Endothelial cell of umbilical vein (primary cell): ENCODE results near the gene NMNAT1. TPM values are rescaled to one million over a fixed set of nuclear protein-coding genes. Genes with fewer than 3 reads are reported as not detected.

Source experiments
- BruUV-seq: library from RNA; stranded (reverse); fragments of 400-500 nt; replicated peaks from 2 replicates; lab custom pipeline; 2021; lab: Mats Ljungman, UMichigan
- CTCF ChIA-PET: fragments of 300-600, 350-600 bp; sonication (Branson Sonifier 250); formaldehyde crosslinking; loops from one replicate; lab custom pipeline; 2021; ENCODE audit warnings: antibody characterized with exemption, inconsistent platforms; lab: Charles Lee
- POLR2A ChIA-PET: fragments of 300-600, 350-600 bp; sonication (Branson Sonifier 250); formaldehyde crosslinking; loops from one replicate; lab custom pipeline; 2021; ENCODE audit warnings: antibody characterized with exemption, inconsistent platforms; lab: Charles Lee
- DNase-seq: peaks from one replicate; pipeline ENCODE4 v3.0.0-alpha.2; 2011; ENCODE audit warnings: low read depth, low spot score
- FAIRE-seq: peaks from 2 replicates; lab custom pipeline; 2011; peaks lifted over from hg19 to GRCh38; lab: Jason Lieb, UNC
- H2AFZ ChIP-seq: 2 replicates; pipeline ENCODE4 v1.6.0; 2012; ENCODE audit warnings: low read depth, low read length, control low read depth, inconsistent platforms
- H3K27ac ChIP-seq: 2 replicates; pipeline ENCODE4 v1.5.1; 2011; ENCODE audit warnings: low read depth, mild to moderate bottlenecking, control low read depth, low read length, moderate library complexity; ENCODE audit not compliant: insufficient read depth
- H3K27me3 ChIP-seq, 2 experiments: 2 replicates each; pipeline versions ENCODE4 v1.6.0 to v1.6.1; 2011; ENCODE audit warnings: low read length in 2 of 2, mixed read lengths in 1 of 2; ENCODE audit not compliant: control insufficient read depth in 2 of 2, insufficient read depth in 2 of 2
- H3K36me3 ChIP-seq, 2 experiments: 2 replicates in 1 of 2; 3 replicates in 1 of 2; pipeline ENCODE4 v1.5.1; 2011; ENCODE audit warnings: low read length in 2 of 2, mild to moderate bottlenecking in 1 of 2, moderate library complexity in 1 of 2; ENCODE audit not compliant: control insufficient read depth in 2 of 2, insufficient read depth in 2 of 2; ENCODE audit errors: extremely low read depth in 1 of 2
- H3K4me1 ChIP-seq: 3 replicates; pipeline ENCODE4 v1.5.1; 2011; ENCODE audit warnings: mild to moderate bottlenecking, low read length; ENCODE audit not compliant: control insufficient read depth, insufficient read depth; ENCODE audit errors: extremely low read depth
- H3K4me2 ChIP-seq: 2 replicates; pipeline ENCODE4 v1.6.1; 2011; ENCODE audit warnings: low read length, control low read depth, mixed read lengths; ENCODE audit not compliant: insufficient read depth
- H3K4me3 ChIP-seq, 3 experiments: fragments of 200-600 bp in 1 of 3; sonication (generic), shearing (Covaris generic) in 1 of 3; replicated peaks in 1 of 3; 2 replicates each; pipeline ENCODE4 v1.5.1; 2011 to 2016; ENCODE audit warnings: control low read depth in 3 of 3, low read length in 3 of 3, mild to moderate bottlenecking in 2 of 3, inconsistent platforms in 1 of 3, low read depth in 1 of 3, moderate library complexity in 1 of 3; ENCODE audit not compliant: insufficient read depth in 1 of 3
- H3K79me2 ChIP-seq: 2 replicates; pipeline ENCODE4 v1.6.0; 2012; ENCODE audit warnings: low read length, inconsistent platforms; ENCODE audit not compliant: control insufficient read depth, insufficient read depth
- H3K9ac ChIP-seq: replicated peaks from 2 replicates; pipeline ENCODE3; 2011; ENCODE audit warnings: low read length, control low read depth; ENCODE audit not compliant: insufficient read depth; ENCODE audit errors: extremely low read depth
- H3K9me1 ChIP-seq: replicated peaks from 3 replicates; pipeline ENCODE4 v1.6.0; 2011; ENCODE audit warnings: mild to moderate bottlenecking, low read length; ENCODE audit not compliant: control insufficient read depth, insufficient read depth; ENCODE audit errors: extremely low read depth
- H3K9me3 ChIP-seq: replicated peaks from 2 replicates; pipeline ENCODE4 v1.5.1; 2012; ENCODE audit warnings: low read length, inconsistent platforms; ENCODE audit not compliant: control insufficient read depth, insufficient read depth
- H4K20me1 ChIP-seq: replicated peaks from 2 replicates; pipeline ENCODE3; 2011; ENCODE audit warnings: mild to moderate bottlenecking, low read length; ENCODE audit not compliant: control insufficient read depth, insufficient read depth; ENCODE audit errors: extremely low read depth
- CTCF ChIP-seq, 2 donors: IDR thresholded peaks; 1 replicate in 1 of 2; 2 replicates in 1 of 2; pipeline ENCODE4 v1.5.1; 2011; ENCODE audit warnings: low read length in 2 of 2, mild to moderate bottlenecking in 2 of 2, moderate library complexity in 2 of 2, control low read depth in 1 of 2, inconsistent platforms in 1 of 2, low read depth in 1 of 2; ENCODE audit not compliant: insufficient read depth in 1 of 2; ENCODE audit errors: extremely low read depth in 1 of 2
- EZH2 ChIP-seq: IDR thresholded peaks from 2 replicates; pipeline ENCODE4 v1.6.1; 2012; ENCODE audit warnings: borderline replicate concordance, low read depth, mild to moderate bottlenecking, moderate library complexity, low read length, inconsistent platforms; ENCODE audit not compliant: severe bottlenecking
- FOS ChIP-seq: IDR thresholded peaks from 2 replicates; pipeline ENCODE4 v1.6.1; 2011; ENCODE audit warnings: mild to moderate bottlenecking, low read length, moderate library complexity, borderline replicate concordance; ENCODE audit not compliant: insufficient read depth
- GATA2 ChIP-seq: IDR thresholded peaks from 2 replicates; pipeline ENCODE4 v1.7.0; 2011; ENCODE audit warnings: low read depth, mild to moderate bottlenecking, moderate library complexity, mixed read lengths, low read length; ENCODE audit not compliant: insufficient read length, insufficient read depth
- JUN ChIP-seq: IDR thresholded peaks from 2 replicates; pipeline ENCODE4 v1.6.1; 2011; ENCODE audit warnings: borderline replicate concordance, low read depth; ENCODE audit not compliant: insufficient read length, insufficient read depth
- MAX ChIP-seq: IDR thresholded peaks from 2 replicates; pipeline ENCODE4 v1.6.1; 2011; ENCODE audit not compliant: insufficient read depth, insufficient read length
- MYC ChIP-seq: IDR thresholded peaks from one replicate; pipeline ENCODE4 v1.6.1; 2011; ENCODE audit warnings: mild to moderate bottlenecking, low read depth, low read length
- POLR2A ChIP-seq: IDR thresholded peaks from 2 replicates; pipeline ENCODE4 v1.6.1; 2012; ENCODE audit warnings: low read depth, mild to moderate bottlenecking, control low read depth, low read length
- POLR2AphosphoS5 ChIP-seq: IDR thresholded peaks from 2 replicates; pipeline ENCODE4 v1.6.1; 2012; ENCODE audit warnings: low read depth, mild to moderate bottlenecking, control low read depth, low read length, moderate library complexity; ENCODE audit not compliant: insufficient read depth
- dilution Hi-C: fragments of 300-500 bp; cut with MboI; formaldehyde crosslinking; loops from one replicate; pipeline ENCODE4 v1.15.0; 2019; ENCODE audit warnings: low sequenced_read_pairs; ENCODE audit not compliant: extremely low pct_ligation_motif_present
- intact Hi-C: fragments of 100-400 bp; cut with micrococcal nuclease; formaldehyde crosslinking; loops from one replicate; pipeline ENCODE4 v1.10.0; 2022
- polyA plus RNA-seq, 4 experiments: library from polyadenylated mRNA; depleted of rRNA in 3 of 4; stranded (reverse) in 3 of 4; unstranded in 1 of 4; fragments of >200 nt; gene quantifications; 2 replicates each; pipeline versions ENCODE4 v1.2.1 to v1.2.3, GENCODE V29; 2011 to 2012; ENCODE audit warnings: missing spikeins in 1 of 4
- total RNA-seq: library from RNA; stranded (reverse); gene quantifications from 2 replicates; pipeline ENCODE4 v1.2.3, GENCODE V29; 2021

The NMNAT1 gene
- total and polyA plus RNA-seq, 2 donors (not counting 3 experiments of a cell fraction or from before 2014, with no cell fraction given), result 4.8 to 9.8 TPM

GRCh38 chr1:9902060-9902452 is 41.2 kb upstream of the NMNAT1 start:
- DNase-seq (no peak), FAIRE-seq (no peak)
- no peak for TF ChIP-seq POLR2AphosphoS5
- TF ChIP-seq GATA2, result no peak
- no peak for TF ChIP-seq MYC
- TF ChIP-seq FOS, result no peak
- no peak for TF ChIP-seq POLR2A
- no peak for TF ChIP-seq EZH2
- no peak for TF ChIP-seq MAX
- TF ChIP-seq JUN, result no peak
- TF ChIP-seq CTCF (IDR thresholded peaks at IDR 0.05; ENCODE audit: extremely low read depth in 1 of 2, insufficient read depth in 1 of 2, low read depth in 1 of 2, low read length in 2 of 2), result no peak
- ChIA-PET POLR2A (no interaction called here), CTCF (no interaction called here)
- peaks cover 3% of the 10 kb centered on the region for H3K4me1 ChIP-seq
- H3K9ac ChIP-seq, result no peak overlapping the region
- no TSS peak for BruUV-seq
- no peaks in the 10 kb centered on the region for H3K79me2 ChIP-seq
- no peak overlapping the region for H2AFZ ChIP-seq
- H3K4me2 ChIP-seq, result no peak overlapping the region
- no peaks in the 10 kb centered on the region for H3K9me1 ChIP-seq
- intact Hi-C loops (no loop called here), dilution Hi-C loops (no loop called here)
- no peaks in the 10 kb centered on the region for H3K9me3 ChIP-seq
- H4K20me1 ChIP-seq, result no peaks in the 10 kb centered on the region
- no peaks in the 10 kb centered on the region for H3K36me3 ChIP-seq
- H3K27ac ChIP-seq, result no peak overlapping the region
- no peak overlapping the region for H3K4me3 ChIP-seq
- no peaks in the 10 kb centered on the region for H3K27me3 ChIP-seq
